ENCODE data around the gene PLEKHO1.
"Not testable (repeated sequence)": the region's sequence is repeated elsewhere in the genome, so short reads cannot be mapped to it uniquely, and the experiment has no call there.

The PLEKHO1 gene

GRCh38 chr1:150173141-150173585, 23.4 kb downstream of the PLEKHO1 start:
- DNase-seq (ENCODE audit: low spot score) = peak; percentile 33

- no peak for DNase-seq (ENCODE audit: low spot score)
Observed at GRCh38 chr1:150176593-150176992, 26.9 kb downstream of the PLEKHO1 start.

DNA sequence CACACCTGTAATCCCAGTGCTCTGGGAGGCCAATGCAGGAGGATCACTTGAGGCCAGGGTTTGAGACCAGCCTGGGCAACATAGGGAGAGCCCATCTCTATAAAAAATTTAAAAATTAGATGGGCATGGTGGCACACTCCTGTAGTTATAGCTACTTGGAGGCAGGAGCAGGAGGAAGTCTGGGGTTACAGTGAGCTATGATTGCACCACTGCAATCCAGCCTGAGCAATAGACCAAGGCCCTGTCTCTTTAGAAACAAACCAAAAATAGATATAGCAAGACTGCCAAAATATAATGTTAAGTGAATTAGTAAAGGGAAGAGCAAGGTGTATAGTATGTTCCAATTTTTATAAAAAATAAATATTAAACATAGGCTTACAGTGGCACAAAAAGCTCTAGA, 28.8 kb downstream of the PLEKHO1 start:
- DNase-seq (ENCODE audit: low spot score) = no peak

- DNase-seq (ENCODE audit: low spot score) = no peak
Observed at GRCh38 chr1:150179867-150180266, 30.2 kb downstream of the PLEKHO1 start.

- DNase-seq (ENCODE audit: low spot score) = no peak
Observed at GRCh38 chr1:150180474-150180873, 30.8 kb downstream of the PLEKHO1 start.

DNA sequence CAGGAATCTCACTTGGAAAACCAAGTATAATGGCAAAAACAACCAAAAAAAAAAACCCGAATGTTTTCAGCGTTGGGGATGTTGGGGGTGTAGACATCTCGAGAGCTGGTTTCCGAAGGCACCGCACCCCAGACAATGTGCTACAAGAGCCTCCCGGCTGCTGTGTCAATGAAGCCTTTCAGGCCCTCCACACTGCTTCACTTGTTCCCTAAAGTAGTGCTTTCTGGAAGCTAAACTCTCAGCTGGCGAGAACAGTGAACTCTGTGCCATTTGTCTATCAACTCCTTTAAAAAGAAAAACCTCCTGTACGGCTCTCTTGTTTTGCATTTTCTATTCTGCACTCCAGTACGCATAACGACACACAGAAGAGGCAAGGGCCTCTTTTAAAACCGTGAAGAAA, 32.5 kb downstream of the PLEKHO1 start:
- no peak for DNase-seq (ENCODE audit: low spot score)

- DNase-seq (ENCODE audit: low spot score) = no peak
Observed at GRCh38 chr1:150183061-150183460, 33.3 kb downstream of the PLEKHO1 start.

- no peak for DNase-seq (ENCODE audit: low spot score)
Observed at GRCh38 chr1:150185481-150185880, 35.8 kb downstream of the PLEKHO1 start.

- DNase-seq (ENCODE audit: low spot score) = not testable (repeated sequence)
Observed at GRCh38 chr1:150186438-150186788, 36.7 kb downstream of the PLEKHO1 start.

- peak; percentile 60 for DNase-seq (ENCODE audit: low spot score)
Observed at GRCh38 chr1:150186789-150187559, 37.3 kb downstream of the PLEKHO1 start.

GRCh38 chr1:150187560-150187931, 37.8 kb downstream of the PLEKHO1 start:
- no peak for DNase-seq (ENCODE audit: low spot score)

GRCh38 chr1:150192012-150192411, 42.3 kb downstream of the PLEKHO1 start:
- DNase-seq (ENCODE audit: low spot score) = peak; percentile 22

DNA sequence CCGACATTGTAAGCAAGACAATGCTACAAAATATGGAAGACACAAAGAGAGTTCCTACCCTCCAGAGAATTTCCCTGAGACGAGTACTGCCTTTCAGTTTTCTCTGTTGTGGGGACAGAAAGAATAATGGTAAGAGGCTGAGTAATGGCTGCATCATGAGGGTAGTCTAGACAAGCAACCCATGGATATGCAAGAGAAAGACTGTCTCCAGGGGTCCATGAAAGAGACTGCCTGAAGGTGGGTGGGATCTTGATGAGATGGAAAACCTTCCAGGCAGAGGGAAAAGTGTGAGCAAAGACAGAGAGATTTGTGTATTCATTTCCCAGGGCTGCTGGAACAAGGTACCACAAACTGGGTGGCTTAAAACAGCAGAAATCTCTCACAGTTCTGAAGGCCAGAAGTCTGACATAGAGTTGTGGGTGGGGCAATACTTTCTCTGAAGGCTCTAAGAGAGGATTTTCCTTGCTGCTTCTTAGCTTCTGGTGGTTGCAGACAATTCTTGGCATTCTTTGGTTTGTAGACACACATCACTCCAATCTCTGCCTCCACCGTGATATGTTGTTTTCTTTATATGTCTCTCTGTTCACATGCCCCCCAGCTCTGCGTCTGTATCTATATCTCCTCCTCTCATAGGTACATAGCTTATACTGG, 44.8 kb downstream of the PLEKHO1 start:
- no peak for DNase-seq (ENCODE audit: low spot score)

- DNase-seq (ENCODE audit: low spot score) = no peak
Observed at GRCh38 chr1:150196417-150196816, 46.7 kb downstream of the PLEKHO1 start.

GRCh38 chr1:150207281-150207971, 57.7 kb downstream of the PLEKHO1 start:
- peak; percentile 28 for DNase-seq (ENCODE audit: low spot score)

- not testable (repeated sequence) for DNase-seq (ENCODE audit: low spot score)
Observed at GRCh38 chr1:150208460-150208859, 58.7 kb downstream of the PLEKHO1 start.

Data from LoVo (cell line).